ENCODE measurements around the gene DOCK3. TPM values are rescaled to one million over a fixed set of nuclear protein-coding genes. Genes with fewer than 3 reads are reported as not detected.
"Not testable (repeated sequence)": the region's sequence is repeated elsewhere in the genome, so short reads cannot be mapped to it uniquely, and the experiment has no call there.

The DOCK3 gene
- polyA plus RNA-seq, 1 donor: 0.14 TPM

DNA sequence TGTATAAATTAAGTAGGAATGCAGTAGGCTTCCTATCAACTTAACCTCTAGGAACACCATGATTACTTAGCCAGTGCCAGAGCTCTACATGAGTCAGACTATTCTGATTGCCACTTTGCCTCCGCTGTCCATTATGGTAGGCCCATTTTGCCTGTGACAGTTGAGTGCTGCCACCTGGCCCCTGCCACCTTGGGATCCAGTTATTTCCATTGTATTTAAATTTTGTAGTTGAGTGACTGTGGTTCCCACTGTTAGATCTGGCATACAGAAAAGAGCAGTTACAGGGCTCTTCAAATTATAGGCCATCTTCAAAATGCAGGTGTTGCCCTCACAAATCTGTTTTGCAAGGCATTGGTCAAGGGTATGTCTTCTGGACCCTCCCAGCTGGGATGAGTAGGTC, 456.9 kb downstream of the DOCK3 start:
- DNase-seq: not testable (repeated sequence)

DNA sequence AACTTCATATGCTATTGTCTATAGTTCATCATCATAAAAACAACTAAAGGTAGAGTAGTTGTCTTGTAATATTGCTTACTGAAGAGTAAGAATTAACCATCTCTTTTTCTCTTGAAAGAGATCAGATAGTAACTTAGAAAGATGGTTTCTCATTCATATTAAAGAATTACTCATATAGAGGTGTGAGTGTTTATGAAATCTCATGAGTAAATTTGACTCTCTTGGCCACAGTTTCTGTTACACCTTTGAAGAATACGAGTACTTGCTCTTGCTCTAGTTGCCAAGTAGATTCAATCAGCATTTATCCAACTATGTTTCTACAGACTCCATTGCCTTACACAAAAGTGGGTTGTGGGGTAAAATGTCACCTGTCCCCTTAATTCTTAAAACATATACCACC, 463.0 kb downstream of the DOCK3 start:
- no peak for DNase-seq

DNA sequence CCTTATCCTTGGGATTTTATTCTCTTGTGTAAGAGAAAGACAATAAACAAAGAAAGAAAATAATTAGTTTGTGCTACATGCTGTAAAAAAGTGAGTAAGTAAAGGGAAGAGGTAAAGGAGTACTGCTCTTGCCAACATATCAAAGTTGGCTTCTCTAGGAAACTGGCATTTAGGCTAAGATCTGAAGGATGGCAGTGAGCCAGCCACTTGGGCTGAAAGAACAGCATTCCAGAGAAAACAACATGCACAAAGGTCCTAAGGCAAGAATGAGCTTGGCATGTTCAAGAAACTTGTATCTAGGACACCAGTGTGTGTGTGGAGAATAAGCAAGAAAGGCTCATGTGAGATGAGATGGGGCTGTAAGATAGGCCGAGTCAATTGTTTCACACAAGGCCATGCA, 464.9 kb downstream of the DOCK3 start:
- DNase-seq: no peak

DNA sequence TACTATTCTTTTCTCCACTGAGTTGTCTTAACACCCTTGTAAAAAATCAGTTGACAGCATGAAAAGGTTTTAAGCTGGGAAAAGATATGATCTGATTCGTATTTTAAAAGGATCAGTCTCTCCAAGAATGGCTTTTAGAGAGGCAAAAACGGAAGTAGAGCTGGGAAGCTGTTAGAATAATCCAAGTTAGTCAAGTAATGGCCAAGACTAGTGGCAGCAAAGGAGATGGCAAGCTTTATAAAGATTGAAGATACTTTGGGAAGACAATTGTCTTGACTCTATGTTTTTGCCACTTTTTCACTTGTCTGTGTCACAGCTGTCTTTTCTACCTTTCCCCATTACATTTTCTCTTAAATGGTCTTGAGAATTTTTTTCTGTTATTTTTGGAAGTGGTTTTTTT, 466.8 kb downstream of the DOCK3 start:
- no peak for DNase-seq

DNA sequence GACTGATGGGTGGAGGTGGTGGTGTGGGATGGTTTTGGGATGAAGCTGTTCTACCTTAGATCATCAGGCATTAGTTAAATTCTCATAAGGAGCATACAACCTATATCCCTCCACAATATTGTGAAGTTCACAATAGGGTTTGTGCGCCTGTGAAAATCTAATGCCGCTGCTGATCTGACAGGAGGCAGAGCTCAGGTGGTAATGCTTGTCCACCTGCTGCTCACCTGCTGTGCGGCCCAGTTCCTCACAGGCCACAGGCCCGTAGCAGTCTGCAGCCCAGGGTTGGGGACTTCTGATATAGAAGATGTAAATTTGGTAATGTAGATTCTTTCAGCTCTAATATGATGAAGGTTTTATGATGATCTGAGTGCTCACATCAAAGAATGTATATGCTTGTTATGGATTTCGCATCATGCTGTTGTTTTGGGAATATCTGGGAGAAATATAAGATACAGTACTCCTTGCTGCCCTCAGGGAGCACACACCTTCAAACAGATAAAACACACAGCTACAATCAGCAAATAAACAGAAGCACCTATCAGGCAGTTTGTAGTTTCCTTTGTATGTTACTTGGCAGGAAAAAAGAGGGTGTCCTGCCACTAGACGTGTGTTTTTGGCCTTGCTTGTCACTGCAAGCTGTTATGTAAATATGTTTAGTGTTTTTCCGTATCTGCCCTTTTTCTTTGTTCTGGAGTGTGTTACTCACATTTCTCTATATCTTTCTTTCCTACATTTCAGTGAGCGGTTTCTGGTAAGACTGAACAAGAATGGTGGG, 471.3 kb downstream of the DOCK3 start:
- DNase-seq: no peak

DNA sequence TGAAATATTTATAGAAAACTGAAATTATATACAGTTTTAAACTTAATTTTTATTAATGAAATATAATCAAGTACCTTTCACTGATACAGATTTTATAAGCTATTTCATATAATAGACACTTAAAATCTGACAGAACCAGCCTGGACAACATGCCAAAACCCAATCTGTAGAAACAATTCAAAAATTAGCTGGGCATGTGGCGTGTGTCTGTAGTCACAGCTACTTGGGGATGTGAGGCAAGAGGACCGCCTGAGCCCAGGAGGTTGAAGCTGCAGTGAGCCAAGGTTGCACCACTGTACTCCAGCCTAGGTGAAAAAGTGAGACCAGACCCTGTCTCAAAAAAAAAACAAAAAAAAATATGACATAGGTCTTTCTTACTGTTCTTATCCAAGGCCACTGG, 472.1 kb downstream of the DOCK3 start:
- no peak for DNase-seq

DNA sequence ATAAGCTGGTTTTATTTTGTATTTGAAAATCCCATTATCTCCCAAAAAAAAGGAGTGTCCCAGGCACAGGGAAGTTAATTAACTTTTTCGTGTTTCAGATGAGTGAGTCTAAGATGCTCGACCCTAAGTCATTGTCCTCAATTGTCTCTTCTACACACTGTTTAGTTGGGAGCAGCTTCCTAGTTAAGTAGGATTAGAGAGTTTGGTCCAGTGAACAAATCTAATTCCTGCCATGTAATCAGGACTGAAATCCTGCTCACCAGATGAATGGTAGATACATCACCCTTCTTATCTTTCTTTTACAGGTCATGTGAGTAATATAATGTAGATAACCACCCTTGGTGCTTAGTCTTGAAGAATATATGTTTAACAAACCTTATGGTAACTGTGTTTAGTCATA, 481.4 kb downstream of the DOCK3 start:
- no peak for DNase-seq

DNA sequence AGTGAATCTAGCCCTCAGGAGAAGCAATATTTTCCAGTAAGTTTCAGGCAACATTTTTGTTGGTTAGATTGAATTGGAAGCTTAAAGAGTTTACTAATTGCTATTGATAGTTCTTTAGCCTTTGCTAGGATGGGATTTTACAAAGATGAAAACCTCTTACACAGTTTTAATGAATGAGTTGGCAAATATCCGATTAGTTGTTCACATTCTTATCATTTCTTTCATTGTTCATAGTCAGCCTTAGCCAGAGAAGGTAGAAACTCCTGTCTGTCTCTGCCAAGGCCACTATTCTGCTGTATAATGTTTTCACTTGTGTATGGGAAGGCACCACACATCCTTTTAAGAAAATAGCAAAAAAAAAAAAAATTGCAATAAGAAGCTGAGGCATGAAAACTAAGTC, 488.3 kb downstream of the DOCK3 start:
- no peak for DNase-seq

DNA sequence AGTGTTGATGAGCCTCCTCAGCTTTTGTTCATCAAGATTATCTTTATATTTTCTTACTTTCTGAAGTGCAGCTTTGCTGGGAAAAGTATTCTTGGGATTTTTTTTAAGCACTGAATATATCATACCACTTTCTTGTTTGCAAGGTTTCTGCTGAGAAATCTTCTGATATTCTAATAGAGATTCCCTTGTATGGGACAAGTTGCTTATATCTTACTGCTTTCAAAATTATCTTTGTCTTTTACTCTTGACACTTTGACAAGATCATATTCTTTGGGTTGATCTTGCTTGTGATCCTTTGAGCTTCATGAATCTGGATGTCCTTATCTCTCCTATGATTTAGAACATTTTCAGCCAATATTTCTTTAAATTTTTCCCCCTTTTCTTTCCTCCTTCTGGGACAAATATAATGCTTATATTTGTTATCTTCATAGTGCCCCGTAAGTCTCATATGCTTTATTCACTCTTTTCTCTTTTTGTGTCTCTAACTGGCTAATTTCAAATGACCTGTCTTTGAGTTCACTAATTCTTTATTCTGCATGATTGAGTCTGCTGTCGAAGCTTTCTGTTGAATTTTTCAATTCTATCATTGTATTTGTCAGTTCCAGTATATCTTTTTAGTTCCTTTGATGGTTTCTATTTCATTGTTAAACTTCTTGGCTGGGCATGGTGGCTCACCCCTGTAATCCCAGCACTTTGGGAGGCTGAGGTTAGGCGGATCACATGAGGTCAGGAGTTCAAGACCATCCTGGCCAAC, 499.0 kb downstream of the DOCK3 start:
- no peak for DNase-seq

DNA sequence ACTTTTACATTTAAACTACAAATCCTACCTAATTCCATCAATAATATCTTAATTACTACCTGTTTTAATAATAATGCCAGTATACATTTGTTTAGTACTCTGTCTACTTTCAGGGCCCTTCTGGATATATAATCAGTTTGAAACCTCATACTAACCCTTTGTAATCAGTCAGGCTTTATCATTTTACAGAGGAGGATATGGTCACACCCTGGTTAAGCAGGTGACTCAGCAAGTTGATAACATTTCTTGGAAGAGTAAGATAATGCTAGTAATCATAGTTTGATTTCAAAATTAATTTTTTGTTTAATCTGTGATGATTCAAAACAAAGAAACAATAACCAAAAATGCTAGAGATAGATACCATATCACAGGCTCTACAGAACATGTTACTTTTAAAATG, 502.2 kb downstream of the DOCK3 start:
- no peak for DNase-seq

DNA sequence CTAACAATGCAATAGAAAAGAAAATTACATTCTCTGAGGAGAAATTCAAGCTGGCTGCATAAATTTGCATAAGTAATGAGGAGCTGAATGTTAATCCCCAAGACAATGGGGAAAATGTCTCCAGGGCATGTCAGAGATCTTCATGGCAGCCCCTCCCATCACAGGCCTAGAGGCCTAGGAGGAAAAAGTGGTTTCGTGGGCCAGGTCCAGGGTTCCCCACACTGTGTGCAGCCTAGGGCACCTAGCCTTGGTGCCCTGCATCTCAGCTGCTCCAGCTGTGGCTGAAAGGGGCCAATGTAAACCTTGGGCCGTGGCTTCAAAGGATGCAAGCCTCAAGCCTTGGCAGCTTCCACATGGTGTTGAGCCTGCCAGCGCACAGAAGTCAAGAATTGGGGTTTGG, 511.7 kb downstream of the DOCK3 start:
- DNase-seq: not testable (repeated sequence)

DNA sequence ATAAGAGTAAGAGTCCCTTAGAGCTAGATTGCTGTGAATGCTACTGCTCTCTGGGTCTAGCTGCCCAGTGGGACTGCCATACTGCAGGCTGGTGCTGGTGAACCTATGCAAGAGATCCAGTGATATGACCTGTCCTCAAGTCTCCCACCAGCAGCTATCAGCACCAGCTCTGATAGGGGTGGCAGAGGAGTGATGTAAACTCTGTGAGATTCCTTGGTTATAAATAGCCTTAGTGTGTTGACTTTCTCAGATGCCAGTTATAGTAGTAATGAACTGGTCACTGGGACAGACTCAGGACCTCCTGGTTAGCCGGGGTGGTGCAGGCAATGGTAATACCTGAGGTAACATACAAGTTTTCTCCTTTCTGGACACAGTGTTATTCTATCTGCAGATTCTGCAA, 515.5 kb downstream of the DOCK3 start:
- no peak for DNase-seq

DNA sequence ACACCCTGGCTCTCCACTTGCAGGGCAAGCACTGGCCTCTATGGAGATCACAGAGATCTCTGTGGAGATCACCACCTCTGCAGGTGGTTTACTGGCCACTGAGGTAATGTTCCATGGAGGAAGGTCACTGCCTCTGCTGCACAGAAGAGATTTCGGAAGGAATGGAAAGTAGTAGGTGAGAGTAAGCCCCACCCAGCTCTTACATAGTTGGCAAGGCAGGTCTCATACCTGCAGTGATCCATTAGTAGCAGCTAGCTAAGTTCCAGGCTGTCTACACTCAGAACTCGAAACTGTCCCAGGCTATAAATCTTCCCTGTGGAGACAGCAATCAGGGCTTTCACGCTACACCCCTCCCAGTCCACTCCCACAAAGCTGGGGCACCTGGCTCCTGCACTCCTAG, 516.1 kb downstream of the DOCK3 start:
- DNase-seq: no peak

DNA sequence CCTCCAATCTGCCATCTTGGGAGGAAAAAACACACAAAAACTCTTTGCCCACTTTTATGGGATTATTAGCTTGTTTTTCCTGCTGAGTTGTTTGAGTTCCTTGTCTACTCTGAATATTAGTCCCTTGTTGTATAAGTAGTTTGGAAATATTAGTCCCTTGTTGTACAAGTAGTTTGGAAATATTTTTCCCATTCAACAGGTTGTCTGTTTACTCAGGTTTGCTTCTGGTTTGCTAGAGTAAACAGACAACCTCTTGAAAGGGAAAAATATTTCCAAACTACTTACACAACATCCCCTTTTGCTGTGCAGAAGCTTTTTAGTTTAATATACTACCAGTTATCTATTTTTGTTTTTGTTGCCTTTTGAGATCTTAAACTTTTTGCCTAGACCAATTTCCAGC, 517.0 kb downstream of the DOCK3 start:
- DNase-seq: no peak

DNA sequence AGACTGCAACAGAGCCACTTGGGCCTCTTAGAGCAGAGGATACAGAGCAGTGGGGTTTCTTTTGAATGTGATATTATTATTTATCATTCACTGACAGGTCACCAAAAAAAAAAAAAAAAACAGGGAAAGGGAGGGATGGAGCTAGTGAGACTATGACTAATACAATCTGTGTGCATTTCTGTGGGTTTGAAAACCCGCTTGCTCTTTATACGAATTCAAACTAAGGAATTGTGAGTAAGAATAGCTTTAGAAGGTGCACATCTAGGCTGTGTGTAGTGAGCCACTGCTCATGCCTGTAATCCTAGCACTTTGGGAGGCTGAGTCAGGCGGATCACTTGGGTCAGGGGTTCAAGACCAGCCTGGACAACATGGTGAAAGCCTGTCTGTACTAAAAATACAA, 523.8 kb downstream of the DOCK3 start:
- no peak for DNase-seq

DNA sequence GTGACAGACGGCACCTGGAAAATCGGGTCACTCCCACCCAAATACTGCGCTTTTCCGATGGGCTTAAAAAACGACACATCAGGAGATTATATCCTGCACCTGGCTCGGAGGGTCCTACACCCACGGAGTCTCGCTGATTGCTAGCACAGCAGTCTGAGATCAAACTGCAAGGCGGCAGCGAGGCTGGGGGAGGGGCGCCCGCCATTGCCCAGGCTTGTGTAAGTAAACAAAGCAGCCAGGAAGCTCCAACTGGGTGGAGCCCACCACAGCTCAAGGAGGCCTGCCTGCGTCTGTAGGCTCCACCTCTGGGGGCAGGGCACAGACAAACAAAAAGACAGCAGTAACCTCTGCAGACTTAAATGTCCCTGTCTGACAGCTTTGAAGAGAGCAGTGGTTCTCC, 524.6 kb downstream of the DOCK3 start:
- not testable (repeated sequence) for DNase-seq

DNA sequence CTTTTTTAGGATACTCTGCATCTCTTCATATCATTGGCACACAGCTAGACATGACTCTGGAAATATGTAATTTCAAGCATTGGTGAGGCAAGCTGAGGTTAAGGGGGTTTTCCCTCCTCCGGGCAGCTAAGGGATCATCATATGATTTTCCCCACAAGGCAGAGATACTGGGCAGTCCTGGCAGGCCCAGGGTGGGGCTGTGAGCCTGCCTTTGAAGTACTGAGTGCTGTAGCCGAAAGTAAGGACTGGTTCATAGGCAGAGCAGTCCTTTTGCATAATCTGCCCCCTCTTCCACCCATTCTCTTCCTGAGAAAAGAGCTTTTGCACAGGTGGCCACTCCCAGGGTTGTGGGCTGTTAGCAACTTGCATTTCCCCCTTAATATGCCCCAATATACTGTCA, 541.6 kb downstream of the DOCK3 start:
- no peak for DNase-seq

DNA sequence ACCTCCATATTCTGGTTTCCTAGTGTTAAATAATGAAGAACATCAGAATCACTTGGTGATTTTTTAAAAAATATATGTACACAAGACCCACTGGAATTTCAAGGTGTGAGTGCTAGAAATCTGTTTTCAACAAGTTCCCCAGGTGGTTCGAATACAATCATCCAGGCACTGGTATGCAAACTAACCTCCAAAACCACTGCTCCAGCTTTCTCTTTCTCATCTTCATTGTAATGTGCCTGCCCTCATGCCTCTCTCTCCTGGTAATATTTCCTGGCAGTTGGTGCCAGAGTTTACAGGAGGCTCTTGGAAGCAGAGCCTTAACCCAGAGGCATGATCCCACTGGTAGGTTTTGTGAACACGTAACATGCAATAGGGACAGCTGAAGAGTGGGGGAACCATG, 547.2 kb downstream of the DOCK3 start:
- no peak for DNase-seq

DNA sequence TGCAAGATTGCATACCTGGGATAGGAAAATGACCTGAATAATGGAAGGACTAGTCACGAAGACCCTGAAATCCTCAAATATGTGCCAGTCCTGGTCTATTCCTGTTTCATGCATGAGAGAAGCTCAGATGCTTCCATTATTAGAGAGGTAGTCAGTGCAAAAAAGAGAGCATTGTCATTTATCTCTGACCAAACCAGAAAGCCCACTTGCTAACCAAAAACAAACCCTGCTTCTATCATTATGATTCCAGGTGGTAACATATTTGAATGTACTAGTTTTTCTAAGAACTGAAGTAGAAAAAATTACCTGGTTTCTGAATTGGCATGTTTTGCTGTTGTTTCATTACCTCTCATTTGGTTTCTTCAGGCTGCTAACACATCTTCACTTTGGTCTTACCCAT, 549.6 kb downstream of the DOCK3 start:
- DNase-seq: no peak

DNA sequence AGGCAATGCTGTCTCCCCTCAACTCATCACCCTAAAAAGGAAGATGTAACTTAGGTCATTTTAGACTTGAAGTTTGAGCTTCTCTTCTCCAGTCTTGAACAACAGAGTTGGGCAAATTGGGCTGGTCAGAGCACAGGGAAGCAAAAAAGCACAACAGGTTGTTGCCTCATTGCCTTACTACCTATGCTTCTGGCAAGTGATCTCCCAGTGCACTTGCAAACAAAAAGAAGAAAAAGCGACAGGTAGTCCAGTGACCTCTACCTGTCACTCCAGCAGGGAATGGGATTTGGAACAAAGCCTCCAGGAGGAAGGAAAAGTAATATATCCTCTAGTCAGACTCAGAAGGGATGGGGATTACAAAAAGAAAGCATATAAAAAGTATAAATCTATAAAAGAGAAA, 550.1 kb downstream of the DOCK3 start:
- no peak for DNase-seq

DNA sequence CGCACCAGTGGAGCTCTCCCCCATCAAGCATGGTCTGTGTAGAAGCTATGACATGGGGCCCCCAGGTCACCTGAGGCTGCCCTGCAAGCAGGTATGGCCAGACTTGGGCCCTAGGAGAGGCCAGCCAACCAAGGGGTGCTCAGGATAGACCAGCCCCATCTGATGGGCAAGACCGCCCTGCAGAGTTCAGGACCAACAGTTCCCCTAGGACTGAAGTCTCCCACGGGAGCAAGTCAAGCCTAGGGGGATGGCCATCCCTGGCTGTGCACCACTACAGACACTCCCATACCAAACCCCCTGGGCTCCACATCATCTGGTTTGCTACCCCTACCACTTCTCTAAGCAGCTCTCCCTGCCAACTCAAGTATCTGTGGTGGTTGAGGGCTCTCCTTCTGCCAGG, 568.2 kb downstream of the DOCK3 start:
- DNase-seq: no peak

DNA sequence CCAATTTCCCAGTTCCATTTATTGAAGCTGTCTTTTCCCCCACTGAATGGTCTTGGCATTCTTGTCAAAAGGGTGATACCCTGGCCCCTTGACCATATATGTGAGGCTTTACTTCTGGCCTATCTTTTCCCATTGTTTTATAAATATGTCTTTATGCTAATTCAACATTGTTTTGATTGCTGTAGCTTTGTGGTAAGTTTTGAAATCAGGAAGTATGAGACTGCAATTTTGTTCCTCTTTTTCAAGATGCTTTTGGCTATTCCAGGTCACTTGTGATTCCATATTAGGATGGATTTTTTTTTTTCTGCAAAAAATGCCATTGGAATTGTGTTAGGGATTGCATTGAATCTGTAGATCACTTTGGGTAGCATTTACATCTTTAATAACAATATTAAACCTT, 569.2 kb downstream of the DOCK3 start:
- no peak for DNase-seq

DNA sequence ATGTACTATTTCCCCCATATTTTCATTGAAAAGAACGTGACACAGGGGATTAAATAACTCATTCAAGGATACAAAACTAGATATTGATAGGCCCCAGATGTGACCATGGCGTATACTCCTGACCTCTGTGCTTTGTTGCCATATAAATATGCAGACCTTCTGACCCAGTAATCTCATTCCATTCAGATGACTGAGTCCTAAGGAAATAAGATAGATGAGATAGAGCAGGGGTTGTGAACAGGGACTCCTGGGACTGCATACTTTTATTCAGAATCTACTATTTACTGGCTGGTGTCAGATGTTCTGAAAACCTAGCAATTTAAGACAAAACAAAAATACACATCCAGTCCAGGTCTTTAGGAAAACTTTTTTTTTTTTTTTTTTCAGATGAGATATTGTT, 571.1 kb downstream of the DOCK3 start:
- DNase-seq: no peak

DNA sequence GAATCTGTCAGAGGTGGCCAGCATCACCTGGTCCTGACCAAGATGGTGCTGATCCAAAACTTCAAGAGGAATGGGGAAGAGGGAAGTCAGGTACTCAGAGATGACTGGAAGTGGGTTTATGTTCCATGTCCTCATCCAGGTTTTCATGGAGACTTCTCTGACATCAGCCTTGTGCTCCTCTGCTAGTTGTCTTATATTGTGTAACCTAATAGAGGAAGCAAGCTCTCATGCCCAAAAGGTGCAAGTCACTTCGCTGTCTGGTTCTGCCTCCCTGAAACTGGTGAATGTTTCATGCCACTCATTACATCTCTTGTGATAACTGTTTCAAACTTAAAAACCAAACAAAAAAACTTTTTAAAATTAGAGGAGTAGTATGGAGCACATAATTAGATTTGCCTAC, 583.1 kb downstream of the DOCK3 start:
- DNase-seq: no peak
